Middle frontal gyrus (tissue), 1 donor: ENCODE data around the gene ACTN1.

Experiments used
- DNase-seq: peaks from one replicate; pipeline ENCODE4 v3.0.0-alpha.2; 2015; ENCODE audit warnings: low spot score; ENCODE audit errors: extremely low spot score

The ACTN1 gene

DNA sequence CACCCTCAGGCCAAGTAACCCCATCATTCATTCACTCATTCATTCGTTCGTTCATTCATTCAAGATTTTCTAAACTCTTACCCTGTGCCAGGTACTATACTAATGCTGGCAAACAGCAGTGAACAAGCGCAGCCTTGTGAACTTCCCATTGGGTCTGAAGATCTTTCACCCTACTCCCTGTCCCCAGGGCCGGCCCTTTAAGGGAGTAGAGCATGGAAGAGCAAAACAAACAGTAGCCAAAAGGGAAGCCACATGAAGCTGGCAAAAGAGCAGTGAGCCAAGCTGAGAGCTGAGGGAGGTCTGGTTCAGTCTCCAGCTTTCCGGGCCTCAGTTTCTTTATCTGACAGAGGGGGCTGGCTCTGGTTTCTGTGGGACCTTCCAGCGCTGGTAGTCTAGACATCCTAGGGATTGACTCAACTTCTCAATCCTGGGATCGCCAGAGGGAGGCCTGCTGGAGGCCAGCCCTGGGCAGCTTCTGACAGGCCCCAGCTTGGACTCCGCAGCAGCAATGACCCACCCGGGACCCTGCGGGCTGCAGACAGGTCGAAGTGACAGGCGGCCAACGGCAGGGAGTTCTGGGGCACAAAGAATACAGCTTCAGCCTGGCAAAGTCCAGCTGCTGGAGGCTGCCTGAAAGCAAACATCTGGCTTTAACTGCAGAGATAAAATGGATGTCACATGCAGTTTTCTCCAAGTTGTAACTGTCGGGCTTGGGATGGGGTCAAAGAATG, 27.1 kb downstream of the ACTN1 start:
- no peak for DNase-seq

DNA sequence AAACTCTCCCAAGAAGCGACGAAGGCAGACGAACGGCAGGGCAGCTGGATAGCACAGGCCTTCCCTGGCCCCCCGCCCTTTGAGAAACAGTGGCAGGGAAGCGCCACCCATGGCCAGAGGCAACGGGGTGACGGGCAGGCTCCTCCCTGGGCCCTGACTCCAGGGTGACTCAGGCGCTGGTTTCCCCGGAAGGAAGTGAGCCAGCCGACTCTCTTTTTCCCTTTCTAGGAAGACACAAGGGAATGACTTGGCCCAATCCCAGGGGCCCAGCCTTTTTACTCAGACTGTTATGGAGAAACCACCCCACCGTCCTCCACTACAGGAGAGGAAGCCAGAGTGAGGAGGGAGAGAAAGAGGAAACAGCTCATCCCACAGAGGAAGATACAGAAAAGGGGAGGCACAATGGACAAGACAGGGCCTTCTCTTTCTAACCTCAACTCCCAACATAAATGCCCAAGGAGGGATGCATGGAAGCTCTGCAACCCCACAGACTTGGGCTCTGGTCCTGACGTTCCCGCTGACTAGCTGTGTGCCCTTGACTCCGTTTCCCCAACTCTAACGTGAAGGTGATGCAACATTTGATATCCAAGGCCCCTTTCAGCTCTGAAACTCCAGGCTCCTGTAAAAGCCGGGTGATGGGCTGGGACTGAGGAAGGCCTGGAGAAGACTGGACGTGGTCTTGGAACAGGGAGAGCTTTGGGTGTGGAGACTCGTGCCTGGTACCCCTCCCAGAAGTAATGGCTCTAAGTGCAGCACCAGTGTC, 27.9 kb downstream of the ACTN1 start:
- DNase-seq: no peak

DNA sequence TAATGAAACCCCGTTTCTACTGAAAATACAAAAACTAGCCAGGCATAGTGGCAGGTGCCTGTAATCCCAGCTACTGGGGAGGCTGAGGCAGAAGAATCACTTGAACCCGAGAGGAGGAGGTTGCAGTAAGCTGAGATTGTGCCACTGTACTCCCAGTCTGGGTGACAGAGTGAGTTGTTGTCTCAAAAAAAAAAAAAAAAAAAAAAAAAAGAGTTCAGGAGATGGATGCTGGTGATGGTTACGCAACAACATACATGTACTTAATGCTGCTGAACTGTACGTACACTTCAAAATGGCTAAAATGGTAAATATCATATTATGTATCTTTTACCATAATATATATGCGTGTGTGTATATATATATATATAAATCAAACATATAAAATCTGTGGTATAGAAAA, 29.0 kb downstream of the ACTN1 start:
- no peak for DNase-seq

DNA sequence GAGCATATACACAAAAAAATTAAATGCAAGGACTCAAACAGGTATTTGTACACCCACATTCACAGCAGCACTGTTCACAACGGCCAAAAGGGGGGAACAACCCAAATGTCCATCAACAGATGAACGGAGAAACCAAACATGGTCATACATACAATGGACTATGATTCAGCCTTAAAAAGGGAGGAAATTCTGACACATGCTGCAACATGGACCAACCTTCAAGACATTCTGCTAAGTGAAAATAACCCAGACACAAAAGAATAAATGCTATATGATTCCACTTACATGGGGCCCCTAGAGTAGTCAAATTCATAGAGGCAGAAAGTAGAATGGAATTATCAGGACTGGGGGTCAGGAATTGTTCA, 29.5 kb downstream of the ACTN1 start:
- DNase-seq: no peak

DNA sequence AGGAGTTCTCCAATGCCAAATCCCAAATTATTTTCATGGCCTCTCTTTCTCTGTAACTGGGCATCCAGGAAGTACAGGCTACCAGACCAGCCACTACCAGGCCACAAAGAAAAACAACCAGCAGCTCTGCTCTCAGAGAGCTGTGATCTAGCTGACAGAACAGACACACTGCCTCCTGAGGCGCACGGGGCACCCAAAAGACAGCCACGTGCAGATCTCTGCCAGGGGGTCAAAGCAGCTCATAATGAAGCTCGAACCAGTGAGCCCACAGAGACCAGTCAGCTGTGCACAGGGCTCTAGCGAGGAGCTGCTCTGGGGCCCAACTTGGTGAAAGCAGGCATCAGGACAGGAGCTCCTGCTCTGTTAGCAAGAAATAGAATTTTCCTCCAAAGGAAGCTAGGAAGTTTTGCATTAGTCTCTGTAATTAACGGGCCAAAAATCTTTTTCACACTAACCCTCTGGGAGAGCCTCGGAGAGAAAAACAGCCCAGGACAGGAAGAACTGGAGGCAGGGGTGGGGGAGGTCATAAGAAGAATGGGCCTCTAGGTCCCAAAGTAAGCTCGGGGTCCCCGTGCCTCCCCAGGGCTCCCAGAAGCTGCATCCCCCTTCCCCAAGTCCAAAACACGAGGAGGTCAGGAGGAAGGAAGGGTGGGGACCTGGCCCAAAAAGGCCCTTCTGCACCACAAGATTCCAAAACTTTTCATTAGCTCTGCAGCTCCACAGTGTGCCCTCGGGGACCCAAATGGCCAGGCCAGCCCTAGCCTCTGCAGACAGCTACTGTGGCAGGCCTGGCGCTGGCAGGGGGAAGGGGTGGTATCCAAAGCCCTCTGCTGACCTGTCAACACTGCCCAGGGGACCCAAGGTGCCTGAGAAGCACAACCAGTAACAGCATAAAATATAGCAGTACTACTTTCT, 30.2 kb downstream of the ACTN1 start:
- no peak for DNase-seq

DNA sequence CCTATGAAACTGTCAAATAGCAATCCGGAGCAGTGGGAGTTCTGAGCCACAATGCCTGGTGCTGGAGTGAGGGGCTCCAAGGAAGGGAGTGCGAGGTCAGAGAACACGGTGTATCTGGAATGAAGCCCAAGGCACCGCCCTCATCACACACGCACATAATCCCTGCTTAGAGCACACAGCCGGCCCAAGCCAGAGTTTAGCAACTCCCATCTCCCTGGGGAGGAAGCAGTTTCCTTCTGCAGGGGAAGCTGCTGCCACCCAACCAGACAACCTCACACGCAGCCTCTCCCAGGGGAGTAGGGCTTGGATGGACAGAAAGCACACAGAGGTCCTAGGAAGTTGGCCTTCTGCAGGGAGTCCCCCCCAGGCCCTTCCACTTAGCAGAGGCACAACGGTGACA, 31.3 kb downstream of the ACTN1 start:
- DNase-seq: no peak

DNA sequence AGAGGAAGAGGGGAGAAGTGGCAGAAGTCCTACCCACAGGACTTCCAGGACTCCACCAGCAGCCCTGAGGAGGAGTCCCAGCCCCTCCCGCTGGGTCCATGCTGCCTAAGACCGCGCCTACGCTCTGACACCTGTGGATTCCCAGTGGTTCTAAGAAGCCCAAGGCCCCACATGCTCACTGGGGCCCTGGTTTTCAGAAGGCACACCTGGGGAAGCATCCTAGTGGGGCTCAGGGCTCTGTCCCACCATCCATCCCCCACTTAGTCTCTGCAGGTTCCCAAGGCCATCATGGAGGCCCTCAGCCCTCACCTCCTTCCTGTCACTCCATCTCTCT, 32.6 kb downstream of the ACTN1 start:
- no peak for DNase-seq

DNA sequence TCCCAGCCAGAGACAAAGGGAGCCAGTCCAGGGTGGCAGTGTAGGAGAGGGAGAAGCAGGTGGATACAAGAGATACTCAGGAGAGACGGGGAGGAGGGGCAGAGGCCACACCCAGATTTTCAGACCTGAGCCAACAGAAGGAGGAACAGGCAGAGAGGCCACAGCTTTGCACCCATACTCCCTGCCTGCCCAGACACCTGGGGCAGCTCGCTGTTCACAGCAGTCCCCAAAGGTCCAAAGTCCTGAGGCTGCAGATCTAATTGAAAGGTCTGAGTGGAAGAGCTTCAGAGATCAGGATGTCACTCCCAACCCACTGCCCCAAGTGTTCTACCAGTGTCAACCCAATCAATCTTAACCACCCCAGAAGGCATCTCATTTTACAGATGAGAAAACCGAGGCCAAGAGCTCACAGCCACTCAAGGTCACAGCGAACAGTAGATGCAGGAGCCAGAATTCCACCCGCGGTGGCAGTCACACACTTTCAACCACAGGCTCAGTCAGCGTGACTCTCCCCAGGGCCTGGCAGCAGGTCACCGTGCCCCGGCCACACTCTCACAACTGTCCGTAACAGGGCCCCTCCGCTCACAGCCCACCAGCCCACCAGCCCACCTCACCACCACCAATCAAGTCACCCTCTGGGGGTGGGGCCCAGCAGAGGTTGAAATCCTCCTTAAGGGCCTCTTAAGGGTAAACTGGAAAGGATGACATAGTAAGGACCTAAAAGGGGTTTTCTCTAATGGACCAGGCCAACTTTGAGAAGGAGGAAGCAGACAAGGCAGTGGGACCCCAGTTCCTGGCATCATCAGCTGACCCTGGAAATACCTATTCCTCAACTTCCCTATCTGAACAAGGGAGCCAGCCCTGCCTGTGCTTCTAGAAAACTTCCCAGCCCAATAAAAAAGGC, 33.3 kb downstream of the ACTN1 start:
- DNase-seq: no peak

DNA sequence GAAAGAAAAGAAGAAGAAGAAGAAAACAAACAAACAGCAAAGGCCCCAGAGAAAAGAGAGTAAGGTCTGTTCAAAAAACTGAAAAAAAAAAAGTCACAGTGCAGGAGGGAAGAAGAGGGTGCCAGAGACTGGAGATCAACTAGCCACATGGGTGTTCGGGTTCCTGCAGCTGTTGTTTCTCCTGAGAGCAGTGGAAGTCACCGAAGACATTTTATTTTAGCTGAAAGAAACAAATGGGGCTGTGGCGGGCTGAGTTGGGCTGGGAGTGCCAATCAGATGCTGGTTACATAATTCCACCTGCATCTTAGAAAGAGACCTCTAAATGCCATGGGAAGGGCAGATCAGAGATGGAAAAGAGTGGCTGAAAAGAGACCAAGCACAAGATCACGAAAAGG, 33.9 kb downstream of the ACTN1 start:
- no peak for DNase-seq

DNA sequence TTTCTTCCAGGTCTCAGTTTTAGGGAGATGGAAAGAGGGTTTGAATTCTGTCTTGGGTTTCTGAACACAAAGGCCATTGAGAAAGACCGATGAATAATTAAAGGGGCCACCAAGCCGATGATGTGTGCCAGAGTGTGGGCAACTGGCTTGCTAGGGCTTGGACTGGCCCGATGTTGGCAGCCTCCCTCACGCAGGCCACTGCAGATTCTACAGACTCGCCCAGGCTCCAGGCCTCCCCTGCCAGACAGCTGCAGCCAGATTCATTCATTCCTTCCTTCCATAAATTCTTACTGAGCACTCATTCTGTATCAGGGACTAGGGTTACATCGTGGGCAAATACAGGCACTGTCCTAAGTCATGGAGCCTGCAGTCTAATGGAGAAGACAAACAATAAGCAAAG, 34.9 kb downstream of the ACTN1 start:
- no peak for DNase-seq

DNA sequence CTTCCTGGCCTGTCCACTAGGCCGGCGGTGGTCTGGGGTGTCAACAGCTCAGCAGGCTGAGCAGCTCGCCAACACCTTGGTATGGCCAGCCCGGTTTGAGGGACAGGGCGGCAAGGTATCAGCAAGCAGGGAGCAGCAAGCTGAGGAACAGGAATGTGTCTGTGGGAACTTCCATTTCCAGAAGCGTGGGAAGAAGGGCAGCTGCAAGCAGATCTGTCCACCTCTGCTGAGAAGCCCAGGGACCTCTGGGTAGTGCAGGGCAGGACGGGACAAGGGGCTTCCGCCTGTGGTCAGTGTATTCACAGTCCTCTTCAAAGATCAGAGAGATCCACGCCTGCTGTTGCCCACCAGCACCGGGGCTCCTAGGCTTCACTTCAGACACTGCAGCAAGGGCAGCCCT, 36.0 kb downstream of the ACTN1 start:
- no peak for DNase-seq

DNA sequence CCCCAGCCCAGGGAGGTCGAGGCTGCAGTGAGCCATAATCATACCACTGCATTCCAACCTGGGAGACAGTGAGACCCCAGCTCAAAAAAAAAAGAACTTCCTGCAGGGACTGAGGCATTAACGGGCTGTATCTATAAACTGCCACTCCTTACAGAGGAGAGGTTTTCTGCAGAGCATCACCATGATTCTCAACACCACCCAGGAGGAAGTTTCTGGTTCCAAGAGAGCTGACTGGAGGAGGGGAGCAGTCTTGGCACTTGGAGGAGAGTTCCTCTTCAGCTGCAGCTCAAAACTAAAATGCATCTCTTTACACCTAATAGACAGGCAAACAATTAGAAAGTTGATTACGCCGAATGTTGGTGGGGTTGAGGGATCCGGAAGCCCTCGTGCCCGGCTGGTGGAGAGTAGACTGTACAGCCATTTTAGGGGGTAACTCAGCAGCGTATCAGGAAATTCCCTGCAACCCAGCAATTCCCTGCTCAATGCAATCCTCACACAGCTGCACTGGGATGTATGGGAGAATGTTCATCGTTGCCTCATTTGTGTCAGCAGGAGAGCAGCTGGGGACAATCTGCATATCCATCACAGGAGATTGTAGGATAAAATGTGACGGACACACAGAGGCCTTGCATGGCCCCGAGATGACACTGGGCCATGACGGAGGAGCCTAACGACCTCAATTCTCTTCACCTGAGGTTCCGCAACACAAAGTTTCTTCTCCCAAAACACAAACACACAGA, 36.6 kb downstream of the ACTN1 start:
- DNase-seq: no peak

DNA sequence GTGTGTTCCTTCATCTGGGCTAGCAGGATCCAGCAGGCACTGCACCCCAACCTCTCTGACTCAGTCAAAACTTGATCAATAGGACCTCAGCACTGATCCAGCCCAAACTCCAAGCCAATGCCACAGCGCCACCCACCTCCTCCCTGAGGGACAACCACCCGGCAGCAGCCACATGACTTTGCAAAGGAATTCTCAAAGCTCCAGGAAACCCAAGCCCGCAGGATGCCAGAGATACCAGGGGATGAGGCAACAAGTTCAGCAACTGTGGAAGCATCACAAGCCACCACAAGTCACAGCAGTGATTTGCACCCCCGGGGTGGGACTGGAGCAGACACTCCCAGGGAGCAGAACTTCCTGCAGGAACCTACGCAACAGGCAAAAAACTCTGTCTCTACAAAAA, 37.3 kb downstream of the ACTN1 start:
- no peak for DNase-seq

DNA sequence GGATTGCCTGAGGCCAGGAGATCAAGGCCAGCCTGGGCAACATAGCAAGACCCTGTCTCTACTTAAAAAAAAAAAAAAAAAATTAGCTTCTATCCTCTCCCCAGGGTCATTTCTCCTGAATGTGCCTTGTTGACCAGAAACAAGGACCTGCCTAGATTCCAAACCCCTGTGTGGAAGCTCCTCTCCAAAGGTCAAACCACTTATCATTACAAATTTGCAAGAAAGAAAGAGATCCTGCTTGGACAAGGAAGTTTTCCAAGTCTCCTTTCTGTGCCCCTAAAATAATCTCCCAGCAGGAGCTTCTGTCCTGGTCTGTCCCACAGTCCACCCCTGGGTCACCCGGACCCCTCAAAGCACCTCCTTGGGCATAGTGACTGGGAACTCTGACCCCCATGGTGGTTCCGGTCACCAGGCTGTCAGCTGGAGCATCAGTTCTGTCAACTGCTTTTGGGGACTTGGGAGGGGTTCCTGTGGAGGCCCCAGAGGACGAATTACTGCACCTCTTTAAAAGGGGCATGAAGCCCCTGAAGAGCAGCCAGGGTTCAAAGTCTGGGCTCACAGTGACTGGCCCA, 38.4 kb downstream of the ACTN1 start:
- no peak for DNase-seq

DNA sequence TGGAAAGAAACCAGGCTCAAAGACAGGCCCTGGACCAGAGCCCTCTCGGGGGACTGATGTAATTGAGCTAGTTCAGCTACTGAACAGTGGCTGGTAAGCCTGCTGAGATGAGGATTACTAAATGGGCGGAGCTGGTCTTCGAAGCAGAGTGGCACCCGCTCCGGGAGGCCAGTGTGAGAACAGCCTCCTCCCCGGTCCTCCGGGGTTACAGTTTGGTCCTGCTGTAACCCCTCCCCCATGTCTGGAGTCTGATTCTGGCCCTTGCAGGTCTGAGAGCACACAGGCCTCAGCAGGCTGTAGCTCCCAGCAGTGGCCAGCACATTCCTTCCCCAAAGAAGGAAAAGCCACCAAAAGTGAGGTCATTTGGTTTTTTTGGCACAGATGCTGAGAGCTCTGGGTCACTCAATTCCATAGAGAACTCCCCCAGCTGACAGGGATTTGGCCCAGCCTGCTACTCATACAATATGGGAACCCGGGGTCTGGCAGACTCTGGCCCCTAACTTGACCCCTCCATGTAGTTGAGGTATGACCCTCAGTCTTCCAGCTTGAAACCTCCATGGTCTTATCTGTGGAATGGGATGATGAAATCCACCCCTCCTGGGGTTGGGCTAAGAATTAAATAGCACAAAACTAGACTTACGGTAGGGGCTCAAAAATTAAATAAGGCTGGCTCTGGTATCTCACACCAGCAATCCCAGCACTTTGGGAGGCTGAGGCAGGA, 39.0 kb downstream of the ACTN1 start:
- no peak for DNase-seq

DNA sequence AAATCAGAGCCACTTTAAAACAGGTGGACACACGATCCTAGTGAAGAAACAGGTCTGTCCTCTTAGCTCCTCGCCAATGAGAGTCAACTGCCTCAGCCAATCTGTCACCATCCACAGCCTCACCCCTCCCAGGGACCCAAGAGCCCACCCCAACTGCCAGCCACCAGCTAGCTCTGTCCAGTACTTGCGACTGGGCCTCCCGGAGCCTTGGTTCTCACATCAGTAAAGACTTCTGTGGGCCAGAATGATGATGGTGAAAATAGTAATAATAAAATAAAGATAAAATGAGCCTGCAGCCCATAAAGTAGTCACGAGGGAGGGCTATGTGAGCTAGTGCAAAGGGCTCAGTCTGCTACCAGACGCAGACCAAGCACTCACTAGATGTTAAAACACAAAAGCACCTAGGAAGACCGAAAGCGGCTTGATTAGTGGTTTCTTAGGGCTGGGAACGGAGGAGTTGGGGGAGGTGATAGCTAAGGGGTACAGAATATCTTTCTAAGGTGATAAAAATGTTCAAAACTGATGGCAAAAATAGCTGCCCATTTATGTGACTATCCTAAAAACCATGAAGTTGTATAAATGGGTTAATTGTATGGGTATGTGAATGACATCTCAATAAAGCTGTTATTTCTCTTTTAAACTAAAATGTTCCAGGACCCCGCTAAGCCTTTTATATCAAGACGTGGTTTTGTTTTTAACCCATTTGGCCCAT, 39.8 kb downstream of the ACTN1 start:
- DNase-seq: no peak

DNA sequence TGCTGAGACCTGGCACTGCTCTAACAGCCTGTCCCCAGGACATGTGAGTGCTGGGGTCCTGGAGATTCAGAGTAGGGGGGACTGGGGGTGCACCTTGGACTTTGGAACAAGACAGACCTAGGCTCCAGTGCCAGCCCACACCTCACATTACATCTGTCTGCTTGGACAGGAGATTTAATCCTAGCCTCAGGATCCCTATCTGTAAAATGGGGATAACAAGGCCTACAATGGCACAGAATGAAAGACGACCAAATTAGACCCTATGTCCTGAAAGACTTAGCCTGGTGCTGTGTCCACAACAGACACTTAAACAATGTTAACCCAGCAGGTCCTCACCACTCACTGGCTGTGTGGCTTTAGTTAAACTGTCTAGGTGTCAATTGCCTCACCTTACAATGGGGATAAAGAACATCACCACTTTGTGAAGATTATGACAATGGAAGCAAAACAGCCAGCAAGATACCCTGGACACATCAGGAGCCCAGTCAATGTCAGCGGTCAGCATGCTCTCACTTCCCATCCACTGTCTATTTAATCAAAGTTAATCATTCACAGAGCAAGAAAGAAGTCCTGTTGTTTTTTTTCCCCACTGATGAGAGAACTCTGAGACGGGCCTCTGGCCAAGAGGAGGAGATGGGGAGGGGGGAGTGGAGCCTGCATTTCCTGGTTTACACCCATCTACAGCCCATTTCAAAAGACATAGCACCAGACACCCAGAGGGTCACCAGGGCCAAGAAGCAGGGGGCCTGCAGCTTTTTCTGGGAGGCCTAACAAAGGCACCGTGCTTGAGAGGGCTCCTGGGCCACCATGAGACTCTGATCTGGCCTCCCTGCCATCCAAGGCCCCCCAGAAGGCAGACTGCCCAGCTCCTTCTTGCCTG, 40.6 kb downstream of the ACTN1 start:
- DNase-seq: no peak
